ENCODE results near the gene HSPA9.

- TF ChIP-seq CTCF (IDR thresholded peaks at IDR 0.05) (no peak), ATF3 (CRISPR knock-in tag; conservative IDR thresholded peaks at IDR 0.05) (no peak)
Measured at GRCh38 chr5:138606378-138607064, 31.3 kb upstream of the HSPA9 start.

Data from WTC11 (cell line).